Left kidney (tissue), 8 donors: Measurements from ENCODE around the gene ORC4. TPM values are rescaled to one million over a fixed set of nuclear protein-coding genes. Genes with fewer than 3 reads are reported as not detected.

ENCODE experiments used
- DNase-seq: peaks from one replicate; pipeline ENCODE4 v3.0.0-alpha.2; 2013
- long read RNA-seq, 8 donors: transcript quantifications; one replicate each; lab custom pipeline, GENCODE V29; 2026
- polyA plus RNA-seq: library from polyadenylated mRNA; unstranded; fragments of 120-200 nt; gene quantifications from one replicate; pipeline ENCODE4 v1.2.1, GENCODE V29; 2013; ENCODE audit not compliant: insufficient read length

The ORC4 gene
- polyA plus RNA-seq: 145 TPM
- long read RNA-seq, donor 1, full-length matches to known transcripts: 19 of 19 reads
- long read RNA-seq, donor 1, partial matches to known transcripts: 0 of 19 reads
- long read RNA-seq, donor 1, other reads (novel, unspliced or antisense): 0 of 19 reads
- long read RNA-seq, donor 2, full-length matches to known transcripts: 11 of 11 reads
- long read RNA-seq, donor 2, partial matches to known transcripts: 0 of 11 reads
- long read RNA-seq, donor 2, other reads (novel, unspliced or antisense): 0 of 11 reads
- long read RNA-seq, donor 3, full-length matches to known transcripts: 14 of 14 reads
- long read RNA-seq, donor 3, partial matches to known transcripts: 0 of 14 reads
- long read RNA-seq, donor 3, other reads (novel, unspliced or antisense): 0 of 14 reads
- long read RNA-seq, donor 4, partial matches to known transcripts: 6 of 6 reads
- long read RNA-seq, donor 4, other reads (novel, unspliced or antisense): 0 of 6 reads
- long read RNA-seq, donor 5, full-length matches to known transcripts: 32 of 42 reads
- long read RNA-seq, donor 5, partial matches to known transcripts: 0 of 42 reads
- long read RNA-seq, donor 5, other reads (novel, unspliced or antisense): 10 of 42 reads
- long read RNA-seq, donor 6, full-length matches to known transcripts: 11 of 11 reads
- long read RNA-seq, donor 6, partial matches to known transcripts: 0 of 11 reads
- long read RNA-seq, donor 6, other reads (novel, unspliced or antisense): 0 of 11 reads
- long read RNA-seq, donor 7, full-length matches to known transcripts: 30 of 37 reads
- long read RNA-seq, donor 7, partial matches to known transcripts: 7 of 37 reads
- long read RNA-seq, donor 7, other reads (novel, unspliced or antisense): 0 of 37 reads
- long read RNA-seq, donor 8, full-length matches to known transcripts: 6 of 6 reads
- long read RNA-seq, donor 8, partial matches to known transcripts: 0 of 6 reads
- long read RNA-seq, donor 8, other reads (novel, unspliced or antisense): 0 of 6 reads

DNA sequence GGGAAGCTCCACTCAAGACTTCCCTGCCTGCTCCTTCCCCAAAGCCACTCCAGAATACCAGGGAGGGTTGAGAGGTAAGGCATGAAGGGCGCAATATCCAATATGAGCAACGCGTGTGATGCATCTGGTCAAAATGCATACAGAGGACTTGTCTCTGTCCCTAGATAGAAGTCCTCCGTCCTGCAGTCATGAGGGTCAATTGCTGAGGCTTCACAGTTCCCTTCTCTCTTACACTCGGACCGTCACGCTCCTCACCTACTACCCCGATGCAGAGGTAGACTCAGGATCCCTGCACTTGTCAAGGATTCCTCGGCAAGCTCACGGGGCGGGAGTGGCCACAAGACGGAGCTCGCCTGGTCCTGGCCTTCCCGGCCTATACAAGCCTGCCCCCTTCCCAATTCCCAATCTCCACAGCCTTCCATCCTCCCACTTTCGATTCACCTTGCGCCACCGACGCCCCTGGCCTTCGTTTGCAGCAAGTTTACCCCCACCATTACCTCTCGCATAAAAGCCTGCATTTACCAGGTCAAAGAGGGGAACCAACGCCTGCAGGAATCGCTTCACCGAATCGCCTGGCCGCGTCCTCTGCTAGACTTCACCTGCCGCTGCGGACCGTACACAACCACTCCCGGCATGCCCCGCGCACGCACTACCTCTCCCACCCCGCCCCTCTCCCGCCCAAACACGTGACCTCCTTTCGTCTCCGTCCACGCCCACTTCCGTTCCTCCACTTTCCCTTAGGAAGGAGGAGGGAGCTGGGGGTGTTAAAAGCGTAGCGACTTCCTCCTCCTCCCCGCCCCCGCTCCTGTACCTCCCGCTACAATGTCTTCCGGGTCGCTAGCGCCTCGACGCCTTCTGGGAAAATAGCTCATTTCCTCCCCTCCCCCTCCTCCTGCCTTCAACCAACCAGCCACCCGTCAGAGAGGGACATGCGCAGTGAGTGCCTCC, at the start of gene ORC4:
Gene ORC4 (minus strand): TSS at position 627 of the 948 bp plus-strand sequence. CDS start 44,779 bp downstream, outside the sequence.
- peak; percentile 99 for DNase-seq

DNA sequence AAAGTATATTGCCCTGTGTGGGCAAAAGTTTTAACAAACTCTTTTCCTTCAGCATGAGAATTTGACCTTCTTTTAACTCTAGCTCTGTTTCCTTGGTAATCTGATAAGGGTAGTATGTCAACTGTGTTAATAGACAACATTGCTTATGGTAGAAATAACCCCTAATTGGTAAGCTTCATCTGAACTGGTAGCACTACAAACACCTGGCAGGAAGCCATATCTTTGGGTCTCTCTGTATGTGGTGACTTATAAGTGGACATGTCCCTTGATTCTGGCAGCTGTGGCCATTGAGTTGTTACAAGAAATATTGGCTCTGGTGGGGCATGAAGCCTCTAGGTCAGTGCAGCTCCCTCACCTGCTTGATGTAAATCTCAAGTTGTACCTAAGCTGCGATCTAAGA, 47.3 kb upstream of the ORC4 start:
- peak; percentile 10 for DNase-seq

DNA sequence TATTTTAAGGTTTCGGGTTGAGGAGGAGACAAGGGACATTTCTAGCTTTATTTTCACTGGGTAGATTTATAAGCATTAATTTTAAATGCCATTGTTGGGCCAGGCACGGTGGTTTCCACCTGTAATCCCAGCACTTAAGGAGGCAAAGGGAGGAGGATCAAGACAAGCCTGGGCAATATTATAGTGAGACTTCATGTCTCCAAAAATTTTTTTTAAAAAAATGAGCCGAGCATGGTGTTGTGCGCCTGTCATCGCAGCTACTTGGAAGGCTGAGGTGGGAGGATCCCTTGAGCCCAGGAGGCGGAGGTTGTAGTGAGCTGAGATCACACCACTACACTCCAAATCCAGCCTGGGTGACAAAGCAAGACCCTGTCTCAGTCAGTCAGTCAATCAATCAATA, 45.4 kb upstream of the ORC4 start:
- no peak for DNase-seq

DNA sequence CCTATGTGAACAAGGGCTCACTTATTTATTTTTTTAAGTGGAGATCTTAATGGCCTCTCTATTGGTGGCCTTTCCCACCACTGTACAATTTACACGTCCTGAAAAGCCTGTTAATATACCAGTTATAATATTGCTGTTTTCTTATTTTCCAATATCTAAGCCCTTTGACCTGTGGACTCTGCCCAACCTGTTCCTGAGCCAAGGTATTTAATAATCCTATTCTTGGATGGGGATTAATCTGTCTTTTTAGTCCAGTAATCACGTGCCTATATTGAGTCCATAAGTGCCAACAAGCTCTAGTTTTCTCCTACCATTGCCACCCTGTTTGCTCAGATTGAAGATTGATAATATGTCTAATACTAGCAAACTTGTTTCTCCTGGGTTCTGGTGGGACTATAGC, 43.1 kb upstream of the ORC4 start:
- no peak for DNase-seq

DNA sequence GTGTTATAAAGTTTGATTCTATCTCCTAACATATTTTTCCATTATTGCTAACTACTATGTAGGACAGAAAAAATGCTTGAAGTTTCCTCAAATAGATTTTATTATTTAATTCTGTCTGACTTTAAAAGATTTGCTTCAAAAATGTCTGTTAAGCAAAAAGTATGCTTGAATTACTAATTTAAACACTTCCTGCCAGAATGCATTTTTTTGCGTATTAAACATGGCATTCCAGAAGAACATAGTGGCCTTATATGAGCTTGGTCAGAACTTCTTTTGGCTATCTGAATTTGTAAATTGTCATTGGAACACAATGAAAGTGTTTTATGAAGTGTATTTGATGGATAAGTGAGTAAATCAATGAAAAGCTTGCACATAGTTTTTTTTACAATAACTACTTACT, 38.1 kb upstream of the ORC4 start:
- DNase-seq: no peak

DNA sequence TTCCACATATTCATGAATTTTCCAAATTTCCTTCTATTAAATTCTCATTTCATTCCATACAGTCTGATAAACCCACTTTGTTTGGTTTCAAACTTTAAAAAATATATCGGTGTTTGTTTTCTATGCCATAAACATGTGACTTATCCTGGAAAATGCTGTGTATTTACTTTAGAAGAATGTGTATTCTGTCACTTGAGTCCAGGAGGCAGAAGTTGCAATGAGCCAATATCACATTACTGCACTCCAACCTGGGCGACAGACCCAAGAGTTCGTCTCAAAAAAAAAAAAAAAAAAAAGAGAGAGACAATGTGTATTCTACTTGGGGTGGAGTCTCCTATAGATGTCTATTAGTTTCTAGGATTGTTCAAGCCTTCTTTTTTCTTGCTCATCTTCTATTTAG, 32.1 kb upstream of the ORC4 start:
- no peak for DNase-seq

DNA sequence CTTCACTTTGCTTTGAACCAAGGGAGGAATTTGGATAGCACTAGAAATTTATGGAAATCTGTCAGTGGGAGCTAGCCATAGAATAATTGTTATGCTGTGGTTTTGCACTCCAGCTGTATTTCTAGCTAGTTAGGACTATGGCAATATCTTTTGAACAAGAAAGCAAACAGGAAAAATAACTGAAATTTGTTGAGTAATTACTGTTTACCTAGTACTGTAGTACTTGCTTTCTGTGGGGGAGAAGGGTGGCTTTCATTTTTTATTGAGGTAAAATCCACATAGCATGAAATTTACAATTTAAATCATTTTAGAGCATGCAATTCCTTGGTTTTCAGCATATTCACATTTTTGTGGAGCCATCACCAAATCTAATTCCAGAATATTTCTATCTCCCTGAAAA, 28.7 kb upstream of the ORC4 start:
- no peak for DNase-seq

DNA sequence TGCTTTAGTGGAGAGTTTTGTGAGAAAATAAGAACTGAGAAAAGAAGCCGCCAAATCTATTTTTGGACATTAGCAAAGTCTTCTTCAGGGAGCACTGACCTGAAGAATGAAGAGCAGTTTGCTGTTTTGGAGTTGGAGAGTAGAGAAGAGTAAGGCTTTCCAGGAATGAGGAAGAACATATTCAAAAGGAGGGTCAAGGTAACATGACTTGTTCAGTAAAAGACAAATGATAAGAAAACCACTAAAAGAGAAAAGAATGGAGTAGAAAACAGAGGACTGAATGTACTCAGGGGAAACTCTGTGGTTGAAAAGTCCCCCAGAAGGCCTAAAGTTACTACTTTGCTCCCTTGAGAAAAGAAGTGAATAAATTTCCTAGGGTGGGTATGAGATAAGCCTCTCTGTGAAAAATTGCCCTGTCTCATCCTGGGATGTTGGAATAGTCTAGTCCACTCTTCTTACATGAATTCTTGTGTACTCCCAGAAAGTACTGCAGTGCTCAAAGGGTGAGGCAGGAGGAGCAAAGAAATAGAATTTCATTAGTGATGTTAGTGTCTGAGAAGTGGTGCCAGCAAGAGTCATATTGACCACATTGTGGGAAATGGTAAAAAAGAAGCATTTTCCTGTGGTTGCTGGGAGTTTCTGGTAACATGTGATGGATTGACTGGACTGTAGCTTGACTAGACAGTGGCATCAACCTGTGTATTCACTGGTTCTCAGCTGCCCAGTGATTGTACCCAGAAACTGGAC, 28.1 kb upstream of the ORC4 start:
- DNase-seq: no peak

DNA sequence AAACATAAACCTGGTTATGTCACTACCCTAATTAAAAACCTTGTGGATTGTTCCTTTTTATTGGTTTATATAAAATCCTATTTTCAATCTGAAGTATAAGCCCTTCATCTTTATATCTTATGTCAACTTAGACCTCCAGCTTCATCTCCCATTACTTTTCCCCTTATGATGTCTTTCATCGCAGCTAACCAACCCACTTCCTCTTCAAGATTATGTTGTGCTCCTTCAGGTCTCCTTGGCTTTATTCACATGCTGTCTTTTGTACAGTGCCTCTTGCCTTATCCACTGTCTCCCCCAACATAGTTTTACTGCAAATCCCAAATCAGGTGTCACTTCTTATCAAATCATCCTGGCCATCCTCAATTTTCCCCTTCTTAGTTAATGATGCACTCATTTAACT, 26.3 kb upstream of the ORC4 start:
- DNase-seq: no peak

DNA sequence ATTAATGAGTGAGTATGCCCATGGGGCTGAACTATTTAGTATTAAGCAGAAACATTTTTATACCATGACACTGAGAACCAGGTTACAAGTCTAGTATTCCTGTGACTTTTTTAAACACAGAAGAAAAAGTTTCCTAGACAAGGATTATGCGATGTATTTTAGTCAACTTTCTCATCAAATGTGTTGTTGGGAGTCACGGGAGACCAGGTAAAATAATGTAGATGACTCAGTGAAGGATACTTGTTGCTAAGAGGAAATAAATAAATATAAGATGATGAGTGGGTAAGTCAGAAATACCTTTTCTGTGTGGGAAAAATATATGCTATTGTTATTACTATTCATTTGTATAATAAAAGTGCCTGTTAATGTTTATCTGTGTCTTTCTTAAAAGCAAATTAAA, 23.8 kb upstream of the ORC4 start:
- DNase-seq: no peak

DNA sequence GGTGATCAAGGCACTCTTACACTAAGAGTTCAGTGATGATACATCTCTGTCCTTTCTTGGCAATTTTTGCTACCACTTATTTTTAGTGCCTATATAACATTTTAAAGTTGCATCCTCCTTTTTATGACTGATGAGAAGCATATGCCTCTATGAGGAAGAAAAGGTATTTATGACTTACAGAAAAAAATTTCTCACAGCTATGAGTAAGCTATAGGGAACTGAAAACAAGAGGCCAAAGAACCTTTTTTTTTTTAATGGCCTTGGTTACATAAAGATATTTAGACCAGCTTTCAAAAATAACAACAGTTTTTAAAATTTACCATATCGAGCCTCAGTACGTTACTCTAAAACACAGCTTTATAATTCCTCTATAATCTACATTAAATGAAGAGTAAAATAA, 21.7 kb upstream of the ORC4 start:
- no peak for DNase-seq

DNA sequence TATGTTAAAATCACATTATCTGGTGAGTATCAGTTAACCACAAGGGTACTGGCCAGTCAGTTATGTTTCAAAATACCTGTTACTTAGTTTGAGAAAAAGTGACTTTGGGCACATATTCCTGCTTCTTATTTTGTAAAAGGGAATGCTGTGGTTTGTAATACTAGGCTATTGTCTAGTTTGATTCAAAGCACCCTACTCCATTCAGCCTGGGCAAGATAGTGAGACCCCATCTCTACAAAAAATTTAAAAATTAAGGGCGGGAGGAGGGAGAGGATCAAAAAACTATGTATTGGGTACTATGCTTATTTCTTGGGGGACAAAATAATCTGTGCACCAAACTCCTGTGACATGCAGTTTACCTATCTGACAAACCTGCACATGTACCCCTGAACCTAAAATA, 19.2 kb upstream of the ORC4 start:
- DNase-seq: no peak

DNA sequence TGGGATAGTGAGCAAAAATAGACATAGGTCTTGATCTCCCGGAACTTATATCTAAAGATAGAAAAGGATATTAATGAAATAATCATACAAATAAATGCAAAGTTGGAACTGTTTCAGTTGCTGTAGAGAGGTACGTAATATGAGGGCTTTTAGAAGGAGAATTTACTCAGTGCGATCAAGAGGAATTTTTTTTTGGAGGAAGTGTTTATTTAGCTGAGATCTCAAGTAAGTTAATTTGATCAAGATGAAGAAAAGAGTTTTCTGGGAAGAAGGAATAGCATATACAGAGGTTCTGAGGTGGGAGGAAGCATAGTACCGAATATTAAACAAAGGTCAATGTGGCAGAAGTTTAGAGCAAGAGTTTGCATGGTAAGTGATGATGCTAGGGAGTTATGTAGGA, 11.7 kb upstream of the ORC4 start:
- DNase-seq: no peak

DNA sequence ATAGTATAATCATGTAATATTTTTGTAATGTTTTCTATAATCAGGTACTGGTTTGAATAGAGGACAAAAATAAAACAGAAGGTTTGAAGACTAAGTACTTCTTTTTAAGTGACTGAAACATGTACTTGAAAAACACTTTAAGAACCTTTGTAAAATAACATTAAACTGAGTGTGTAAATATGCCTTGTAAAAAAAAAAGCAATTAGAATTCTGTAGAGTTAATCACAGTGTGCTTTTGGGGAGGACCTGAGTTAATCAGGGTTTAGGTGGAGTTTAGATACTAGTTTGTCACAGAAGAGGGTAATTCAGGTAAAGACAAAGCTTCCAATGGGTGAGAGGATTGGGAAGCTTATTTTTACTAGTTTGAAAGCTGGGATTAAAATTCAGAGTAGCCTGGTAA, 10.6 kb upstream of the ORC4 start:
- DNase-seq: no peak

DNA sequence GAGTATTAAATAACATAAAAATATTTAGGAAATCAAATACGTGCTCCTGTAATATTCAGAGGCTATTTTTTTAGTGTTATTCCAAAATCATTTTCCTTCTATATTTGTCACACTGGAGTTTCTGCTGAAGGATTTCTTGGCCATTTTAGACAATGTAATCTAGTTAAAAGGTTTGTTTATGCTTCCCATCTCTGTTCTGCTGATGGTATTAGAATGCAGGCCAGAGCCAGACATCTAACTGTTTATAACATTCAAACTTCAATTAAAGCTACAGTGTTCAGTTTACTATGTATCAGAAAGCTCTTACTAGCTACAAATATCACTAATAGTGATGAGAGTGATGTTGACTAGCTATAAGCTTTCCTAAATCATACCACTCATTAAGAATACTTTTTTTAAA, 8.2 kb upstream of the ORC4 start:
- no peak for DNase-seq

DNA sequence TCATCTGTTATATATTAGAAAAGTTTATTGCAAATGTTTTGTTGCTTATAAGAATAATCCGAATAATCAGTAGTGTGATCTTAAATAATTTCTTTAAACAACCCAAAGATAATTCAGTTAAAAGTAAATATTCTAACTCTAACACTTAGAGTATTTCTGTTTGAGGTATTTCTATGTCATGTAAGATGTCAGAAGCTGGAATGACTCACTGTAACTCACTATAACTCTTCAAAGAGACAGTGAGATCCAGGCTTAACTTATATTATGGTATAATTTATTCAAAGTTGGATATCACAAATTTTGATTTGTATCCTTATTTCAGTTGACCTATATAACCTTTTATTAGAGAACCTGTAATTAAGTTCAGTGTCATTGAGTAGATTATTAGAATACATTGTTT, 7.3 kb upstream of the ORC4 start:
- no peak for DNase-seq

DNA sequence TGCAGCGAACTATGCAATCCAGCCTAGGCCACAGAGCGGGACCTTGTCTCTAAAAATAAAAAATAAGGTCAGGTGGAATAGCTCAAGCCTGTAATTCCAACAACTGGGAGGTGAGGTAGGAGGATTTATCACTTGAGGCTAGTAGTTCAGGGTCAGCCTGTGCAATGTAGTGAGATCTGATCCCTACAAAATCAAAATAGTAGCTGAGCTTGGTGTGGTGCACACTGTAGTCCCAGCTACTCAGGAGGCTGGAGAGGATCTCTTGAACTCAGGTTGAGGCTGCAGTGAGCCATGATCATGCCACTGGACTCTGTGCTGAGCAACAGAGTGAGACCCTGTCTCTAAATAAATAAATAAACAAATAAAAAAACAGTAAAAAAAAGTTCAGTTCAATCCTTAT, 6.0 kb upstream of the ORC4 start:
- no peak for DNase-seq

DNA sequence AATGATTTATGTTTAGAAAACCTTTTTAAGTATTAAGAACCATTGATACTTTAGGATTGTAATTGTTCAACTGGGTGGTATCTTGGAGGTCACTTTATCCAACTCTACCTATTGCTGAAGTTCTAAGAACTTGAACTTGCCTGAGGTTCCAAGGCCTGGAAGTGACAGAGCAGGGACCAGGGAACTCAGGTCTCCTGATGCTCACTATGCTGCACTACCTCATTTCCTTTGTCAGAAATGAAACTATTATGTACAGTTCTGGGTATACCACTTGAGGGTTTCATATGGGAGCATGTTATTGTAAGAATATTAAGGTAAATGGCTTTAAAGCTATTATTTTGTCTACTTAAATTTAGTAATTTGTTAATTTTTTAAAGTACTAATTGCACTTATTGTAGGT, 3.3 kb upstream of the ORC4 start:
- no peak for DNase-seq

DNA sequence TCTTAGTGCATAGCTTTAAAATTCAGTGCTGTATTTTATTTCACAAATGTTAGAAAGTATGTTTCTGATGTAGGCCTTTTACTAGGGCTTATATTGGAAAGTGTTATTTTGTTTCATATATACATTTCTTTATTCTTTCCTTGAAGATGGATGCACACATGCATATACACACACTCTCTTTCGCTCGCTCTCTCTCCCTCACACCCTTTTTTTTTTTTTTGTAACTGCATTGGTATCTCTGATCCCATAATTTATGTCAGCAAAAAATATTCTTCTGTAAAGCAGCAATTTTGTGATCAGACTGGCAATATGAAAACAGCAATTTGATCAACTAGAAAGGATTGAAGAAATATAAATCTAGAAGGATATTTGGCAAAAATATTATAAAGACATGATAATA, 2.3 kb upstream of the ORC4 start:
- no peak for DNase-seq

DNA sequence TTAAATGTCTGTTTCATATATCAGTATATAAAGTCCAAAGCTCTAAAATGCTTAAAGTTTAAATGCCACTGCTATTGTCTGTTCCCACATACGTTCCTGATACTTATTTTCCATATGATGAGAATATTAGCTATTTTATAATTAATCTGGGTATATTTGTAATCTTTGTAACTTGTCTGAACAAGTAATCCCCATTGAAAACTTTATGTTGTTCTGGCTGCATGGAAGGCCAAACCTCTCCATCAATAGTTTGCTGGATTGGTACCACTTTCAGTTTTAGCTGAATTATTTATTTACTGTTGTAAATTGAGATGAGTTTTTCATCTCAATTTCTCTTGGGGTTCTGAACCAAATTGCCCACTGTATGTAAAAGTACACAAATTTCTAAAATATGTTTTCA, 1.8 kb upstream of the ORC4 start:
- DNase-seq: no peak

DNA sequence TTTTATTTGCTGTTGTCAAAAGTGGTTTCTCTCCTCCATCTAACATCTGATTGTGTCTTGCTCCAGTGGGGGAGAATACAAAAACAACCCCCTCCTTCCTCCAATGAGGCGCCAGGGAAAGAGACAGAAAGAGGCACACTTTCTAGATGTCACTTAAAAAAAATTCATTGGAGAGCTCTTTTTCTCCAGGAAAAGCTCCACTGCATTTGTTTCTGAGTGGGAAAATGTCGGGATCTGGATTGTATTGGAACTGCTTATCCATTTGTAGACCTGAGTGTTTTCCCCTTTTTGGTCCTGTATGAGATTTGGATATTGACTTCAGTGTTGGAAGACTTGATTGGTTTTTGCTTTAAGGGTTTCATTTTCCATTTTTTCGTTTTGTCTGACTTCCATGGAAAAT, 1.3 kb upstream of the ORC4 start:
- no peak for DNase-seq
